ENCODE measurements around the gene LRTM1.

GRCh38 chr3:54892168-54892567 is 35.7 kb downstream of the LRTM1 start:
- TF ChIP-seq POLR2AphosphoS5 (IDR thresholded peaks at IDR 0.05; ENCODE audit: low read depth, low read length) (no peak), YY1 (IDR thresholded peaks at IDR 0.05; ENCODE audit: extremely low read depth, insufficient replicate concordance, low read depth, low read length) (no peak), JUND (IDR thresholded peaks at IDR 0.05) (no peak), RAD21 (IDR thresholded peaks at IDR 0.05; ENCODE audit: low read depth) (no peak), POLR2A (IDR thresholded peaks at IDR 0.05; ENCODE audit: borderline replicate concordance, extremely low read depth, insufficient read depth, insufficient read length) (no peak), TCF7L2 (IDR thresholded peaks at IDR 0.05; ENCODE audit: borderline replicate concordance, extremely low read depth, insufficient read depth, insufficient read length) (no peak), REST (IDR thresholded peaks at IDR 0.05; ENCODE audit: low read depth) (no peak), SIN3A (IDR thresholded peaks at IDR 0.05; ENCODE audit: low read depth) (no peak)
- TF ChIP-seq, protein P1, sequence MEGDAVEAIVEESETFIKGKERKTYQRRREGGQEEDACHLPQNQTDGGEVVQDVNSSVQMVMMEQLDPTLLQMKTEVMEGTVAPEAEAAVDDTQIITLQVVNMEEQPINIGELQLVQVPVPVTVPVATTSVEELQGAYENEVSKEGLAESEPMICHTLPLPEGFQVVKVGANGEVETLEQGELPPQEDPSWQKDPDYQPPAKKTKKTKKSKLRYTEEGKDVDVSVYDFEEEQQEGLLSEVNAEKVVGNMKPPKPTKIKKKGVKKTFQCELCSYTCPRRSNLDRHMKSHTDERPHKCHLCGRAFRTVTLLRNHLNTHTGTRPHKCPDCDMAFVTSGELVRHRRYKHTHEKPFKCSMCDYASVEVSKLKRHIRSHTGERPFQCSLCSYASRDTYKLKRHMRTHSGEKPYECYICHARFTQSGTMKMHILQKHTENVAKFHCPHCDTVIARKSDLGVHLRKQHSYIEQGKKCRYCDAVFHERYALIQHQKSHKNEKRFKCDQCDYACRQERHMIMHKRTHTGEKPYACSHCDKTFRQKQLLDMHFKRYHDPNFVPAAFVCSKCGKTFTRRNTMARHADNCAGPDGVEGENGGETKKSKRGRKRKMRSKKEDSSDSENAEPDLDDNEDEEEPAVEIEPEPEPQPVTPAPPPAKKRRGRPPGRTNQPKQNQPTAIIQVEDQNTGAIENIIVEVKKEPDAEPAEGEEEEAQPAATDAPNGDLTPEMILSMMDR (IDR thresholded peaks at IDR 0.05 in 2 of 3, conservative IDR thresholded peaks at IDR 0.05 in 1 of 3; ENCODE audit: borderline replicate concordance in 1 of 3, insufficient read depth in 1 of 3, low read depth in 2 of 3, low read length in 2 of 3) = no peak

Data from HCT116 (cell line).